ENCODE measurements around the gene GRK2. TPM values are rescaled to one million over a fixed set of nuclear protein-coding genes. Genes with fewer than 3 reads are reported as not detected.

Gene GRK2
- total and polyA plus RNA-seq, 9 of the 15 experiments (the other 6 are each of a cell fraction or from before 2014, with no cell fraction given): 0.24 to 95.8 (median 56.5) TPM

DNA sequence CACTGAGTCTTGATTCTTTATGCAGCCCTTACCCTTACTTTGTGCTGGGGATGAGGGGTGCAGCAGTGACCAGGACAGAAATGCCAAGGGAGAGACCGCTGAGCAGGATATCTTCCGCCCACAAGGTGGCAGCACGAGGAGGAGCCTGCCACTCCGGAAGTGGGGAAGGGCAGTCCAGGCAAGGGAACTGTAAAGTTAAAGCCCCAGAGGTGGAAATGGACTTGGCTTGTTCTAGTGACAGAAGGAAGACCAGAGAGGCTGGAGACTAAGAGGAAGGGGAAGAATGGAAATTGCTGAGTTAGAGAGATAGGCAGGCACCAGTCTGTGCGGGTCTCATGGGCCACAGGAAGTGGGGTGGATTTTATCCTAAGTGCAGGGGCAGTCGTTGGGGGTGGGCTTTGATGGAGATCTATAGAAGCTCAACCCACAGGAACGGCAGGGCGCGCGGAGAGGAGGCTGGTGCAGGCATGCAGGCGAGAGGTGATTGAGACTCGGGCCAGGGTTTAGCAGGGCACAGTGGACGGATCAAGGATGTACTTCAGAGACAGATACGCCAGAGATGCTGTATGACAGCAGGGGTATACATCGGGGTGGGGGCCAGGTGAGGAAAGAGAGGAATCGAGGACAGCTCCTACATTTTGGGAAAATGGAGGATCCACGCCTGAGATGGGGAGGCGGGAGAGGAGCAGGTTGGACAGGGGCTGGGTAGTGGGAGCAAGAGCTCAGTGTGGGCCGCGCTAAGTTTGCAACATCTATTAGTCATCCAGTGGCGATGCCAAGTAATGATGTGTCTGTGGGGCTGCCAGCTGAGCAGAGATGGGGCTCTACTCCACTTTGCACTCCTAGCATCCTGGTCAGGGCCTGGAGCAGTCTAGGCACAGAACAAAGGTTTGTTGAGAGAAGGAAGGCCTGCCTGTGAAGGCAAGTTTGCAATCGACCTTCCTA, 3.3 kb upstream of the GRK2 start (continued):
- TF ChIP-seq, protein P1, sequence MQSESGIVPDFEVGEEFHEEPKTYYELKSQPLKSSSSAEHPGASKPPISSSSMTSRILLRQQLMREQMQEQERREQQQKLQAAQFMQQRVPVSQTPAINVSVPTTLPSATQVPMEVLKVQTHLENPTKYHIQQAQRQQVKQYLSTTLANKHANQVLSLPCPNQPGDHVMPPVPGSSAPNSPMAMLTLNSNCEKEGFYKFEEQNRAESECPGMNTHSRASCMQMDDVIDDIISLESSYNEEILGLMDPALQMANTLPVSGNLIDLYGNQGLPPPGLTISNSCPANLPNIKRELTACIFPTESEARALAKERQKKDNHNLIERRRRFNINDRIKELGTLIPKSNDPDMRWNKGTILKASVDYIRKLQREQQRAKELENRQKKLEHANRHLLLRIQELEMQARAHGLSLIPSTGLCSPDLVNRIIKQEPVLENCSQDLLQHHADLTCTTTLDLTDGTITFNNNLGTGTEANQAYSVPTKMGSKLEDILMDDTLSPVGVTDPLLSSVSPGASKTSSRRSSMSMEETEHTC (IDR thresholded peaks at IDR 0.05): no peak
- TF ChIP-seq NFE2 (IDR thresholded peaks at IDR 0.05; ENCODE audit: low read depth): no peak
- no peak for TF ChIP-seq HMG20B (CRISPR knock-in tag; IDR thresholded peaks at IDR 0.05)
- TF ChIP-seq ZNF133 (CRISPR knock-in tag; IDR thresholded peaks at IDR 0.05): no peak
- TF ChIP-seq CEBPB (tag; IDR thresholded peaks at IDR 0.05): no peak
- TF ChIP-seq NRF1 (conservative IDR thresholded peaks at IDR 0.05 in 1 of 2, IDR thresholded peaks at IDR 0.05 in 1 of 2): peak in 1 of 2 experiments; percentile 36; a peak in 1 of 4 replicates
- TF ChIP-seq RBM39 (optimal IDR thresholded peaks at IDR 0.05; ENCODE audit: low read depth, low read length): peak; percentile 67
- TF ChIP-seq HNRNPLL (IDR thresholded peaks at IDR 0.05; ENCODE audit: low read depth, low read length, poor library complexity, severe bottlenecking): no peak
- TF ChIP-seq SUPT5H (IDR thresholded peaks at IDR 0.05): 0 out of 2 replicates have a peak, but pooled peaks have one; percentile 26
- no peak for TF ChIP-seq ZHX1 (conservative IDR thresholded peaks at IDR 0.05; ENCODE audit: low read length)
- TF ChIP-seq TCF3 (CRISPR knock-in tag; IDR thresholded peaks at IDR 0.05): no peak
- TF ChIP-seq ZEB2 (IDR thresholded peaks at IDR 0.05): no peak
- TF ChIP-seq HMGXB4 (CRISPR knock-in tag; IDR thresholded peaks at IDR 0.05): no peak
- TF ChIP-seq TAF1 (IDR thresholded peaks at IDR 0.05; ENCODE audit: control insufficient read depth, extremely low read depth, insufficient read depth, low read length, severe bottlenecking): peak; percentile 30
- no peak for TF ChIP-seq ZBTB12 (CRISPR knock-in tag; IDR thresholded peaks at IDR 0.05)
- no peak for TF ChIP-seq CREB3 (tag; conservative IDR thresholded peaks at IDR 0.05; ENCODE audit: low read depth)
- no peak for TF ChIP-seq IRF9 (tag; IDR thresholded peaks at IDR 0.05)
- no peak for TF ChIP-seq MEIS2 (IDR thresholded peaks at IDR 0.05; ENCODE audit: partially characterized antibody)

Measured in K562 (cell line).